GM23338 (cell line): ENCODE results near the gene ARFGEF2. TPM values are rescaled to one million over a fixed set of nuclear protein-coding genes. Genes with fewer than 3 reads are reported as not detected.

Experiments
- ATAC-seq: fragments of 200-7000 bp; cut with Tn5 transposase; 3 replicates; pipeline ENCODE4 v1.9.1; 2020
- DNase-seq: peaks from one replicate; pipeline ENCODE4 v3.0.0-alpha.2; 2015; ENCODE audit warnings: low spot score
- H2AFZ ChIP-seq: fragments of 200-600 bp; sonication (generic); 2 replicates; pipeline ENCODE4 v1.8.0; 2016; ENCODE audit warnings: antibody characterized with exemption, mild to moderate bottlenecking, moderate library complexity
- H3F3A ChIP-seq: fragments of 200-600 bp; sonication (generic); replicated peaks from 2 replicates; pipeline ENCODE4 v1.8.0; 2017; ENCODE audit warnings: antibody characterized with exemption, mixed run types, low read depth
- H3K27ac ChIP-seq: fragments of 200-600 bp; sonication (generic); 2 replicates; pipeline ENCODE4 v1.6.1; 2016; ENCODE audit warnings: low read depth
- H3K27me3 ChIP-seq: fragments of 200-600 bp; sonication (generic); 2 replicates; pipeline ENCODE4 v1.8.0; 2016; ENCODE audit warnings: mild to moderate bottlenecking, mixed run types, moderate library complexity; ENCODE audit not compliant: insufficient read depth
- H3K36me3 ChIP-seq: fragments of 200-600 bp; sonication (generic); 2 replicates; pipeline ENCODE4 v1.8.0; 2016; ENCODE audit warnings: mild to moderate bottlenecking; ENCODE audit not compliant: insufficient read depth
- H3K4me1 ChIP-seq: fragments of 200-600 bp; sonication (generic); 2 replicates; pipeline ENCODE4 v1.8.0; 2016; ENCODE audit warnings: mild to moderate bottlenecking, moderate library complexity; ENCODE audit not compliant: insufficient read depth
- H3K4me2 ChIP-seq: fragments of 200-600 bp; sonication (generic); 2 replicates; pipeline ENCODE4 v1.7.1; 2017; ENCODE audit warnings: mixed run types
- H3K4me3 ChIP-seq: fragments of 200-600 bp; sonication (generic); 2 replicates; pipeline ENCODE4 v1.6.1; 2016; ENCODE audit warnings: mixed run types
- H3K79me2 ChIP-seq: fragments of 200-600 bp; sonication (generic); replicated peaks from 2 replicates; pipeline ENCODE4 v1.8.0; 2017; ENCODE audit warnings: mild to moderate bottlenecking; ENCODE audit not compliant: insufficient read depth
- H3K9me2 ChIP-seq: fragments of 200-600 bp; sonication (generic); 2 replicates; pipeline ENCODE4 v1.8.0; 2017; ENCODE audit not compliant: insufficient read depth
- H4K20me1 ChIP-seq: fragments of 200-600 bp; sonication (generic); replicated peaks from 2 replicates; pipeline ENCODE4 v1.8.0; 2017; ENCODE audit warnings: mild to moderate bottlenecking; ENCODE audit not compliant: insufficient read depth
- H3K27ac Mint-ChIP-seq: 2 replicates; pipeline ENCODE4 v1.8.0; 2020; ENCODE audit warnings: inconsistent platforms, mild to moderate bottlenecking, moderate library complexity, mixed read lengths
- H3K27me3 Mint-ChIP-seq: 3 replicates; pipeline ENCODE4 v1.8.0; 2022; ENCODE audit warnings: low read depth, mild to moderate bottlenecking, moderate library complexity, mixed read lengths, inconsistent platforms; ENCODE audit not compliant: insufficient read depth, poor library complexity
- H3K36me3 Mint-ChIP-seq: 3 replicates; pipeline ENCODE4 v1.8.0; 2021; ENCODE audit warnings: low read depth, mild to moderate bottlenecking, inconsistent platforms, moderate library complexity, mixed read lengths
- H3K4me1 Mint-ChIP-seq: 3 replicates; pipeline ENCODE4 v1.8.0; 2020; ENCODE audit warnings: mild to moderate bottlenecking, inconsistent platforms, mixed read lengths
- H3K4me3 Mint-ChIP-seq: 3 replicates; pipeline ENCODE4 v1.8.0; 2021; ENCODE audit warnings: moderate library complexity, mild to moderate bottlenecking, inconsistent platforms, mixed read lengths
- H3K9me3 Mint-ChIP-seq: 3 replicates; pipeline ENCODE4 v1.8.0; 2020; ENCODE audit warnings: moderate library complexity, mild to moderate bottlenecking, inconsistent platforms, mixed read lengths
- CREB1 ChIP-seq: fragments of 250-450 bp; sonication (Bioruptor Pico); IDR thresholded peaks from 2 replicates; pipeline ENCODE4 v1.5.0; 2020; ENCODE audit warnings: low read depth, mild to moderate bottlenecking, moderate library complexity
- ETS1 ChIP-seq: IDR thresholded peaks from 2 replicates; pipeline ENCODE4 v1.6.1; 2016; ENCODE audit warnings: antibody characterized with exemption
- NANOG ChIP-seq: IDR thresholded peaks from 2 replicates; pipeline ENCODE4 v1.6.1; 2016; ENCODE audit warnings: antibody characterized with exemption, borderline replicate concordance
- REST ChIP-seq: IDR thresholded peaks from one replicate; pipeline ENCODE4 v1.6.1; 2018; ENCODE audit warnings: antibody characterized with exemption; ENCODE audit not compliant: unreplicated experiment
- ZNF331 ChIP-seq: fragments of 250-450 bp; sonication (Bioruptor Pico); IDR thresholded peaks from 2 replicates; pipeline ENCODE4 v1.5.0; 2020; ENCODE audit warnings: low read depth, mild to moderate bottlenecking, moderate library complexity
- ZNF462 ChIP-seq: fragments of 250-450 bp; sonication (Bioruptor Pico); IDR thresholded peaks from 2 replicates; pipeline ENCODE4 v1.5.0; 2020; ENCODE audit warnings: mild to moderate bottlenecking, moderate library complexity
- polyA plus RNA-seq: library from polyadenylated mRNA; unstranded; fragments of >200 nt; fragmentation: Nextera tagmentation; extraction: Ambion mirVana; gene quantifications from 2 replicates; pipeline ENCODE4 v1.2.1, GENCODE V29; 2016
- total RNA-seq: library from RNA; depleted of rRNA; stranded (reverse); fragments of >200 nt; shearing (Covaris generic); gene quantifications from 2 replicates; pipeline ENCODE4 v1.2.3, GENCODE V29; 2014

The ARFGEF2 gene
- total and polyA plus RNA-seq, 2 experiments from 2014 or later: 7.2 to 25.5 TPM

- TF ChIP-seq ETS1 (no peak), REST (no peak), NANOG (no peak), CREB1 (CRISPR knock-in tag) (no peak), ZNF331 (CRISPR knock-in tag) (no peak)
Observed at GRCh38 chr20:48899881-48900280, 21.6 kb upstream of the ARFGEF2 start (continued).

DNA sequence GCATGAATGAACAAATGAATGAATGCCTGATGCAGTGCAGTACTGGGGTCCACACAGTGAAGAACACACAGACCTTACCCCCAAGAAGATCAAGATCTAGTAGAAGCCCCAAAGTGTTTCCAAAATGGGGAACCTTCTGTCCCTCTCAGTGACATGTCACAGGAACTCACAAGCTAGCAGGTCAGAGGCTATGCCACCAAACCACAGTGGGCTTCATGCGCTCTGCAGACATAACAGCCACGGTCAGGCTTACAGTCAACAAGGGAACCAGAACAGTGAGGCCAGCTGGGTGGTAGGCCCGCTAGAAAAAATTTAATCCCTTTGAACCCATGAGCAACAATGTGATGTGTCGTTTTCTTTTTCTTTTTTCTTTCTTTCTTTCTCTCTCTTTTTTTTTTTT, 20.2 kb upstream of the ARFGEF2 start:
- Histone ChIP-seq H3F3A (no peaks in the 10 kb centered on the region), H3K36me3 (no peaks in the 10 kb centered on the region), H3K4me2 (no peak overlapping the region), H3K9me2 (no peaks in the 10 kb centered on the region), H3K27ac (no peak overlapping the region), H3K4me3 (no peak overlapping the region), H4K20me1 (no peaks in the 10 kb centered on the region), H3K4me1 (peaks cover 6% of the 10 kb centered on the region; the same call in 1 of the 2 replicates), H3K27me3 (no peaks in the 10 kb centered on the region), H2AFZ (no peak overlapping the region), H3K79me2 (no peaks in the 10 kb centered on the region)
- H3K27ac Mint-ChIP-seq: no peak overlapping the region
- peaks cover 13% of the 10 kb centered on the region for H3K27me3 Mint-ChIP-seq
- ATAC-seq (no peak), DNase-seq (no peak)
- no peak overlapping the region for H3K4me3 Mint-ChIP-seq
- peaks cover 14% of the 10 kb centered on the region for H3K4me1 Mint-ChIP-seq
- TF ChIP-seq NANOG (no peak), CREB1 (CRISPR knock-in tag) (no peak), ETS1 (no peak)
- H3K9me3 Mint-ChIP-seq: no peaks in the 10 kb centered on the region; the same call in 1 of the 3 replicates
- no peaks in the 10 kb centered on the region for H3K36me3 Mint-ChIP-seq

DNA sequence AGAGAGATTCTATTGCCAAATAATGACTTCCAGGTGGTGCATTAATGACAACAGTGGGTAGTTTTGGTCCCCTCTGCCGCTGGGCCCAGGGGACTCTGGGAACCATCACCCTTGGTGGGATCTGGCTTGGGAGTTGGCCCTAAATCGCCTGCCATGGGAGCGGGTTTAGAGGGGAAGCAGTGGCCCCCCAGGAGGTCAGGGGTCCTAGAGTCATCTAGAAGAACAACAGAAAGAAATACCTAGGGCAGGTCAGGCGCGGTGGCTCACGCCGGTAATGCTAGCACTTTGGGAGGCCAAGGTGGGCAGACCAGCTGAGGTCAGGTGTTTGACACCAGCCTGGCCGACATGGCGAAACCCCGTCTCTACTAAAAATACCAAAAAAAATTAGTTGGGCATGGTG, 17.8 kb upstream of the ARFGEF2 start:
- Histone ChIP-seq H3K27me3 (no peaks in the 10 kb centered on the region), H3K4me1 (peaks cover 6% of the 10 kb centered on the region; the same call in 1 of the 2 replicates), H2AFZ (no peak overlapping the region), H3K4me3 (no peak overlapping the region), H3F3A (no peaks in the 10 kb centered on the region), H4K20me1 (no peaks in the 10 kb centered on the region), H3K4me2 (no peak overlapping the region), H3K27ac (no peak overlapping the region), H3K36me3 (no peaks in the 10 kb centered on the region), H3K9me2 (no peaks in the 10 kb centered on the region), H3K79me2 (no peaks in the 10 kb centered on the region)
- ATAC-seq (no peak), DNase-seq (no peak)
- no peaks in the 10 kb centered on the region for H3K36me3 Mint-ChIP-seq
- H3K4me3 Mint-ChIP-seq: no peak overlapping the region
- H3K9me3 Mint-ChIP-seq: peaks cover under 1% of the 10 kb centered on the region
- peaks cover 8% of the 10 kb centered on the region for H3K4me1 Mint-ChIP-seq
- no peak overlapping the region for H3K27ac Mint-ChIP-seq
- peaks cover 13% of the 10 kb centered on the region for H3K27me3 Mint-ChIP-seq
- TF ChIP-seq ZNF462 (CRISPR knock-in tag): no peak
- TF ChIP-seq ZNF331 (CRISPR knock-in tag): no peak
